GM12874 (cell line): ENCODE measurements around the gene CLIP2.

ENCODE experiments used
- CTCF ChIP-seq: IDR thresholded peaks from 2 replicates; pipeline ENCODE4 v1.5.1; 2011; ENCODE audit warnings: low read depth, mild to moderate bottlenecking, control low read depth, low read length, moderate library complexity; ENCODE audit not compliant: insufficient read depth

CLIP2 gene

GRCh38 chr7:74289018-74289658 is at the start of gene CLIP2:
Gene CLIP2 (plus strand): TSS chr7:74289407. CDS start chr7:74317547, 28,140 bp downstream.
- TF ChIP-seq CTCF: no peak

GRCh38 chr7:74240482-74240881 is 48.7 kb upstream of the CLIP2 start:
- TF ChIP-seq CTCF: no peak

GRCh38 chr7:74242122-74242443 is 47.1 kb upstream of the CLIP2 start:
- TF ChIP-seq CTCF: no peak

GRCh38 chr7:74246497-74246896 is 42.7 kb upstream of the CLIP2 start:
- TF ChIP-seq CTCF: no peak

- no peak for TF ChIP-seq CTCF
These were observed 41.1 kb upstream of the CLIP2 start for GRCh38 chr7:74248156-74248555.

- TF ChIP-seq CTCF: no peak
These were observed 36.3 kb upstream of the CLIP2 start for GRCh38 chr7:74252893-74253292.

GRCh38 chr7:74253331-74253730 is 35.9 kb upstream of the CLIP2 start:
- TF ChIP-seq CTCF: no peak

- no peak for TF ChIP-seq CTCF
These were observed 35.4 kb upstream of the CLIP2 start for GRCh38 chr7:74253835-74254128.
